Mucosa of descending colon (tissue), 3 donors: ENCODE results near the gene TMEM170B. TPM values are rescaled to one million over a fixed set of nuclear protein-coding genes. Genes with fewer than 3 reads are reported as not detected.

Experiments used
- total RNA-seq, 3 donors: library from RNA; stranded (reverse); fragmentation: NEBNext Ultra II Directional in 2 of 3; extraction: Animal tissue kit (Norgen Biotek cat#: 25700) in 2 of 3; gene quantifications; one replicate each; pipeline versions ENCODE4 v1.2.1 to v1.2.4, GENCODE V29; 2021 to 2023
- donor health status: DM: no; HTN: no; CAD: no; lungs with moderate emphysema.
- donor health status: DM: no; HTN: no; CAD: no.
- donor health status: DM: no; HTN: yes; CAD: no.

Gene TMEM170B
- total RNA-seq, 3 donors from 2014 or later: 0.98 to 9.0 (median 2.0) TPM

Other genes starting within 250 kb of the TMEM170B start
- 100 to 1,000 TPM in 1 of 3 donors, 10 to 100 TPM in 2; 68.5 to 239 (median 91.9) TPM for gene ADTRP, start 241.1 kb downstream of the TMEM170B start, total RNA-seq